Hepatocyte (in vitro differentiated cells): ENCODE measurements around the gene FAM151B. TPM values are rescaled to one million over a fixed set of nuclear protein-coding genes. Genes with fewer than 3 reads are reported as not detected.

Experiments used
- DNase-seq: peaks from one replicate; pipeline ENCODE4 v3.0.0-alpha.2; 2016; ENCODE audit warnings: low spot score
- H2AFZ ChIP-seq: fragments of 200-600 bp; sonication (generic); 2 replicates; pipeline ENCODE4 v1.6.0; 2016; ENCODE audit warnings: antibody characterized with exemption, mild to moderate bottlenecking
- H3K27ac ChIP-seq: fragments of 200-600 bp; sonication (generic); 2 replicates; pipeline ENCODE4 v1.5.1; 2016; ENCODE audit warnings: mild to moderate bottlenecking
- H3K27me3 ChIP-seq: fragments of 200-600 bp; sonication (generic); 2 replicates; pipeline ENCODE4 v1.6.1; 2016
- H3K36me3 ChIP-seq: fragments of 200-600 bp; sonication (generic); replicated peaks from 2 replicates; pipeline ENCODE4 v1.5.1; 2016; ENCODE audit warnings: low read depth; ENCODE audit not compliant: insufficient read depth
- H3K4me1 ChIP-seq: fragments of 200-600 bp; sonication (generic); 2 replicates; pipeline ENCODE4 v1.5.1; 2016; ENCODE audit warnings: mild to moderate bottlenecking, moderate library complexity; ENCODE audit not compliant: insufficient read depth
- H3K4me2 ChIP-seq: fragments of 200-600 bp; sonication (generic); 2 replicates; pipeline ENCODE4 v1.6.0; 2016
- H3K4me3 ChIP-seq: fragments of 200-600 bp; sonication (generic); 2 replicates; pipeline ENCODE4 v1.5.1; 2016; ENCODE audit warnings: mild to moderate bottlenecking
- H3K79me2 ChIP-seq: fragments of 200-600 bp; sonication (generic); 2 replicates; pipeline ENCODE4 v1.6.0; 2017; ENCODE audit warnings: mild to moderate bottlenecking
- H3K9me2 ChIP-seq: fragments of 200-600 bp; sonication (generic); replicated peaks from 2 replicates; pipeline ENCODE4 v1.6.0; 2017; ENCODE audit warnings: mild to moderate bottlenecking; ENCODE audit not compliant: insufficient read depth
- H3K9me3 ChIP-seq: fragments of 200-600 bp; sonication (generic); 2 replicates; pipeline ENCODE4 v1.5.1; 2016; ENCODE audit warnings: low read depth, mild to moderate bottlenecking
- H4K20me1 ChIP-seq: fragments of 200-600 bp; sonication (generic); 2 replicates; pipeline ENCODE4 v1.6.0; 2016; ENCODE audit warnings: mild to moderate bottlenecking; ENCODE audit not compliant: insufficient read depth, poor library complexity, severe bottlenecking
- EZH2 ChIP-seq: fragments of 200-600 bp; sonication (generic); IDR thresholded peaks from 2 replicates; pipeline ENCODE4 v1.6.1; 2016; ENCODE audit warnings: antibody characterized with exemption, mild to moderate bottlenecking, borderline replicate concordance
- EZH2phosphoT487 ChIP-seq: fragments of 200-600 bp; sonication (generic); IDR thresholded peaks from one replicate; pipeline ENCODE4 v1.6.1; 2018; ENCODE audit warnings: antibody characterized with exemption, mild to moderate bottlenecking, low read depth, moderate library complexity; ENCODE audit not compliant: unreplicated experiment, severe bottlenecking
- WGBS: methylation state at CpG from one replicate; pipeline ENCODE4 v1.1.6; 2016; ENCODE audit warnings: low lambda C conversion rate; ENCODE audit errors: missing lambda C conversion rate; 5-methylcytosine and 5-hydroxymethylcytosine counted together
- polyA plus RNA-seq: library from polyadenylated mRNA; unstranded; fragments of >200 nt; fragmentation: Nextera tagmentation; extraction: Ambion mirVana; gene quantifications from 2 replicates; pipeline ENCODE4 v1.2.1, GENCODE V29; 2016
- total RNA-seq: library from RNA; depleted of rRNA; stranded (reverse); fragments of >200 nt; gene quantifications from 2 replicates; pipeline ENCODE4 v1.2.3, GENCODE V29; 2014
- TF ChIP-seq, protein P1 (sequence below): fragments of 200-600 bp; sonication (generic); IDR thresholded peaks from 2 replicates; pipeline ENCODE4 v1.5.1; 2016; ENCODE audit warnings: antibody characterized with exemption, mild to moderate bottlenecking; ENCODE audit not compliant: poor library complexity

FAM151B gene
- total and polyA plus RNA-seq, 2 experiments from 2014 or later, result 0.94 to 2.7 TPM

DNA sequence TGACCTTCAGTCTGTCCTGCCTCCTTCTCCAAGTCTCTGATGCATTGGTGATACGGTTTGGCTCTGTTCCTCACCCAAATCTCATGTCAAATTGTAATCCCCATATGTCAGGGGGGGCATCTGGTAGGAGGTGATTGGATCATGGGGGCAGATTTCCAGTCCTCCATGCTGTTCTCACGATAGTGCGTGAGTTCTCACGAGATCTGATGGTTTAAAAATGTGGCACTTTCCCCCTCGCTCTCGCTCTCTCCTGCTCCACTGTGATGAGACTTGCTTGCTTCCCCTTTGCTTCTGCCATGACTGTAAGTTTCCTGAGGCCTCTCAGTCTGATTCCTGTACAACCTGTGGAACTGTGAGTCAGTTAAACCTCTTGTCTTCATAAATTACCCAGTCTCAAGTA, 96.9 kb downstream of the FAM151B start:
- Histone ChIP-seq H3K9me2 (no peaks in the 10 kb centered on the region), H3K4me1 (no peaks in the 10 kb centered on the region), H3K4me3 (no peak overlapping the region), H3K27ac (no peak overlapping the region), H3K9me3 (no peaks in the 10 kb centered on the region), H3K4me2 (no peak overlapping the region), H2AFZ (no peak overlapping the region), H3K36me3 (no peaks in the 10 kb centered on the region), H4K20me1 (no peaks in the 10 kb centered on the region), H3K79me2 (no peaks in the 10 kb centered on the region), H3K27me3 (no peaks in the 10 kb centered on the region)
- no peak for DNase-seq
- TF ChIP-seq EZH2phosphoT487 (no peak), EZH2 (no peak)
- TF ChIP-seq, protein P1, sequence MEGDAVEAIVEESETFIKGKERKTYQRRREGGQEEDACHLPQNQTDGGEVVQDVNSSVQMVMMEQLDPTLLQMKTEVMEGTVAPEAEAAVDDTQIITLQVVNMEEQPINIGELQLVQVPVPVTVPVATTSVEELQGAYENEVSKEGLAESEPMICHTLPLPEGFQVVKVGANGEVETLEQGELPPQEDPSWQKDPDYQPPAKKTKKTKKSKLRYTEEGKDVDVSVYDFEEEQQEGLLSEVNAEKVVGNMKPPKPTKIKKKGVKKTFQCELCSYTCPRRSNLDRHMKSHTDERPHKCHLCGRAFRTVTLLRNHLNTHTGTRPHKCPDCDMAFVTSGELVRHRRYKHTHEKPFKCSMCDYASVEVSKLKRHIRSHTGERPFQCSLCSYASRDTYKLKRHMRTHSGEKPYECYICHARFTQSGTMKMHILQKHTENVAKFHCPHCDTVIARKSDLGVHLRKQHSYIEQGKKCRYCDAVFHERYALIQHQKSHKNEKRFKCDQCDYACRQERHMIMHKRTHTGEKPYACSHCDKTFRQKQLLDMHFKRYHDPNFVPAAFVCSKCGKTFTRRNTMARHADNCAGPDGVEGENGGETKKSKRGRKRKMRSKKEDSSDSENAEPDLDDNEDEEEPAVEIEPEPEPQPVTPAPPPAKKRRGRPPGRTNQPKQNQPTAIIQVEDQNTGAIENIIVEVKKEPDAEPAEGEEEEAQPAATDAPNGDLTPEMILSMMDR, result no peak
- 96% methylated on average over 6 of the region's 6 CpGs for WGBS

DNA sequence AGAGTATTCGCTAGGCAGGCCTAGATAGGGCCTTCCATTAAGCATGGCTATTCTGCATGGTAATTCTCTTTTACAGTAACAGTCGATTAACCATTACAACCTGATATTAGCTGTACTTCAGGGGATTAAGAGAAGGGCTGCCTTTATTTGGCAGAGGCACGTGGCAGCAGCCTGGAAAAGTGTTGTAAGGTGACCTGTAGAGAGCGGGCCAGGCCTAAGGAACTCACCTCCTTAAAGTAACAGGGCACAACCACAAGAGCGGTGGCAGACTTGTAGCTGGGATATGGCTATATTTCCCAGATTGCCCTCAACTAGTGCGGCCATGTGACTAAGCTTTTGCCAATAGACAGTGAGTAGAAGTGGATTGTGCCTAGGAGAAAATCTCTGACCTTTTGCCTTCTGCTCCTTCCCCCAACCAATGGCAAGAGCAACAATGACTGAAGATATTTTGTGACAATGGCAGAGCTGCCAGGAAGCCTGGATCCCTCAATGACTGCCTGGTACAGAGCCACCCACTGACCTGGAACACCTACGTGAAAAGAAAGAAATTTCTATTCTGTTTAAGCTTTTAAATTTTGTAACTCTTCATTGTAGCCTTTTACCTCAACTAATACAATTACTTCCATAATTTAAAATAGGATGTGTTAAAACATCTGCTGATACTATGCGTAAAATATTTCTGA, 101.1 kb downstream of the FAM151B start:
- no peak overlapping the region for H3K4me2 ChIP-seq
- H3K27me3 ChIP-seq, result no peaks in the 10 kb centered on the region
- H3K4me1 ChIP-seq, result no peaks in the 10 kb centered on the region
- no peak overlapping the region for H3K4me3 ChIP-seq
- H4K20me1 ChIP-seq, result no peaks in the 10 kb centered on the region
- H3K27ac ChIP-seq, result no peak overlapping the region
- no peaks in the 10 kb centered on the region for H3K79me2 ChIP-seq
- no peak for DNase-seq
- H3K9me3 ChIP-seq, result no peaks in the 10 kb centered on the region
- H3K9me2 ChIP-seq, result no peaks in the 10 kb centered on the region
- WGBS, result 88% methylated on average over 8 of the region's 8 CpGs
- TF ChIP-seq, protein P1, result no peak
- TF ChIP-seq EZH2, result no peak
- TF ChIP-seq EZH2phosphoT487, result no peak
- H2AFZ ChIP-seq, result no peak overlapping the region
- no peaks in the 10 kb centered on the region for H3K36me3 ChIP-seq

DNA sequence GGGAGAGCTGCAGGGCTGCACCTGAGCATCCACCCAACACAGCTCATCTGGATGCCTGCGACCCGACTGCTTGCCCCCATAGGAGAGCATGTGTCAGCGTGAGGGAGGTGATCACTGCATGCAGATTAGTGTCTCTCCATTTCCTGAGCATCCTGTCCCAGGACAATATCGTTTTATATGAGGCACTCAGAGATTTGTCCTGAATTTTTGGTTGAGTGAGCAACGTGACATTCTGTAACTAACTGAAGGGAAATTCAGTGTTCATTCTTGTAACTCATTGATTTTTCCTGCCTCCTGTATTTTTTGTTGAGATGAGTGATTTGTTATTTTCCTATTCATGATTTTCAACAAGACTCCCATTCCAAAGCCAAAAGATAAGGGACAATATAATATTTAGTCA, 102.9 kb downstream of the FAM151B start:
- no peaks in the 10 kb centered on the region for H3K36me3 ChIP-seq
- no peaks in the 10 kb centered on the region for H3K9me3 ChIP-seq
- WGBS, result 92% methylated on average over 5 of the region's 5 CpGs
- TF ChIP-seq, protein P1, result no peak
- no peak for TF ChIP-seq EZH2
- no peak for TF ChIP-seq EZH2phosphoT487
- no peak overlapping the region for H2AFZ ChIP-seq
- no peak for DNase-seq
- no peaks in the 10 kb centered on the region for H3K27me3 ChIP-seq
- no peak overlapping the region for H3K4me3 ChIP-seq
- H3K27ac ChIP-seq, result no peak overlapping the region
- no peaks in the 10 kb centered on the region for H3K79me2 ChIP-seq
- no peaks in the 10 kb centered on the region for H3K9me2 ChIP-seq
- H3K4me1 ChIP-seq, result no peaks in the 10 kb centered on the region
- H3K4me2 ChIP-seq, result no peak overlapping the region
- no peaks in the 10 kb centered on the region for H4K20me1 ChIP-seq
